Measurements from ENCODE around the gene IFT25.

DNA sequence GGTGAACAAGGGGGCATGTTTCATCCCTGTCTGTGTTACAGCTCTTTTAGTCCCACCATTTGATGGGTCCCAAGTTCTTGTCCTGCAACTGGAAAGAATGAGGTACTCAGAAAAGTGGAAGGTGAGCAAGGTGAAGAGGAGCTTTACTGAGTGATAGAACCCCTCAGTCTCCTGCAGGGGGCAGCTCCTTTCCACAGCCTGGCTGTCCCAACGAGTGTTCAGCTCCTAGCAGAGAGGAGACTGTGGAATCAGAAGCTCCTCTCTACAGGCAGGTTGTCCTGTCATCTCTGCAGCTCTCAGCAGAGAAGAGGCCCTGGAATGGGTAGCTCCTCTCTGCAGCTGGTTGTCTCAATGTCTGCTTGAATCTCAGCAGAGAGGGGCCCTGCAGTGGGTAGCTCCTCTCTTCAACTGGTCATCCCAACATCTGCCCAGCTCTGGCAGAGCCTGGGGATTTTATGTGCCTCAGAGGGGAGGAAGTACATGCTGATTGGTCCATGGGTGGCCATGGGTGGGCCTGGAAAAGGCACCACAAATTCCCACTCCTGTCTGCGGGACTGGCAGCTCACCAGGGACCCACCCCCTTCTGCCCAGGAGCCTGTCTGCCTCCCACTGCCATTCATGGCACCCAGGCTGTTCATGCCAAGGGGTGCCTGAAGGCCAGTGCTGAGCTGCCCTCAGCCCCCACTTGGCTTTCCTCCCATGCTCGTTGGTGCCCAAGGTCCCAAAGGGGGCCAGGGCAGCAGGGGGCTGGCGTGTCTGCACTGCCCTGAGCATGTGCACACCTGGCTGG is 46.8 kb upstream of the IFT25 start:
- TF ChIP-seq, protein P1, sequence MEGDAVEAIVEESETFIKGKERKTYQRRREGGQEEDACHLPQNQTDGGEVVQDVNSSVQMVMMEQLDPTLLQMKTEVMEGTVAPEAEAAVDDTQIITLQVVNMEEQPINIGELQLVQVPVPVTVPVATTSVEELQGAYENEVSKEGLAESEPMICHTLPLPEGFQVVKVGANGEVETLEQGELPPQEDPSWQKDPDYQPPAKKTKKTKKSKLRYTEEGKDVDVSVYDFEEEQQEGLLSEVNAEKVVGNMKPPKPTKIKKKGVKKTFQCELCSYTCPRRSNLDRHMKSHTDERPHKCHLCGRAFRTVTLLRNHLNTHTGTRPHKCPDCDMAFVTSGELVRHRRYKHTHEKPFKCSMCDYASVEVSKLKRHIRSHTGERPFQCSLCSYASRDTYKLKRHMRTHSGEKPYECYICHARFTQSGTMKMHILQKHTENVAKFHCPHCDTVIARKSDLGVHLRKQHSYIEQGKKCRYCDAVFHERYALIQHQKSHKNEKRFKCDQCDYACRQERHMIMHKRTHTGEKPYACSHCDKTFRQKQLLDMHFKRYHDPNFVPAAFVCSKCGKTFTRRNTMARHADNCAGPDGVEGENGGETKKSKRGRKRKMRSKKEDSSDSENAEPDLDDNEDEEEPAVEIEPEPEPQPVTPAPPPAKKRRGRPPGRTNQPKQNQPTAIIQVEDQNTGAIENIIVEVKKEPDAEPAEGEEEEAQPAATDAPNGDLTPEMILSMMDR (IDR thresholded peaks at IDR 0.05) = no peak
- TF ChIP-seq POLR2A (IDR thresholded peaks at IDR 0.05) = no peak

Data from gastroesophageal sphincter (tissue), 3 donors.